ENCODE results near the gene INPP5J. TPM values are rescaled to one million over a fixed set of nuclear protein-coding genes. Genes with fewer than 3 reads are reported as not detected.

INPP5J gene
- total RNA-seq, 1 experiment from 2014 or later: 3.1 TPM

DNA sequence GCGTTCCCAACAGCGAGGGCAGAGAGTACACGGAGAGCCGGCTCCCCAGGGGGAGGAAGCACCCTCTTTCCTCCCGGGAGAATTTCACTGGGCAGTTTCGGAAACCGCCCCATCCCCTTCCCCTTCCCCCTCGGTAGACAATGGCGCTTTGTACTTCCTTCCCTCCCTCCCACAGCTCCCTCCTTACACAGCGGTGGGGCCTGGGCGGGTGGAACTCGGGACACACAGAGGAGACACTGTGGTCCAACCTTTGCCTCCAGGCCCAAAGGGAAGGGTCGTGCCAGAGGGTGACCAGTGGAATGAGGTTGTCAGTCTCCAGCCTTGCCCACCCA, 37.3 kb upstream of the INPP5J start:
- POLR2A ChIA-PET (ENCODE audit: unreplicated experiment): no interaction called here
- no peaks in the 10 kb centered on the region for H3K9me3 ChIP-seq (ENCODE audit: low read length)
- peaks cover 25% of the 10 kb centered on the region for H3K36me3 ChIP-seq (ENCODE audit: low read depth, low read length)
- no peak for DNase-seq
- no peak overlapping the region for H2AFZ ChIP-seq (ENCODE audit: low read length)
- H3K4me1 ChIP-seq (ENCODE audit: insufficient read depth, low read length): peaks cover 32% of the 10 kb centered on the region
- no peaks in the 10 kb centered on the region for H3K27me3 ChIP-seq (ENCODE audit: low read length)
- H3K4me3 ChIP-seq (ENCODE audit: low read length): no peak overlapping the region
- no peaks in the 10 kb centered on the region for H3K9me2 ChIP-seq (replicated peaks; ENCODE audit: low read length)
- peaks cover 58% of the 10 kb centered on the region for H3K79me2 ChIP-seq (ENCODE audit: low read length)
- CTCF ChIA-PET: interaction anchor here (0.7 kb wide), 1 partner anchor 17 kb away, joined by 4 read pairs; no protein-coding TSS in a partner anchor
- TF ChIP-seq, protein P1, sequence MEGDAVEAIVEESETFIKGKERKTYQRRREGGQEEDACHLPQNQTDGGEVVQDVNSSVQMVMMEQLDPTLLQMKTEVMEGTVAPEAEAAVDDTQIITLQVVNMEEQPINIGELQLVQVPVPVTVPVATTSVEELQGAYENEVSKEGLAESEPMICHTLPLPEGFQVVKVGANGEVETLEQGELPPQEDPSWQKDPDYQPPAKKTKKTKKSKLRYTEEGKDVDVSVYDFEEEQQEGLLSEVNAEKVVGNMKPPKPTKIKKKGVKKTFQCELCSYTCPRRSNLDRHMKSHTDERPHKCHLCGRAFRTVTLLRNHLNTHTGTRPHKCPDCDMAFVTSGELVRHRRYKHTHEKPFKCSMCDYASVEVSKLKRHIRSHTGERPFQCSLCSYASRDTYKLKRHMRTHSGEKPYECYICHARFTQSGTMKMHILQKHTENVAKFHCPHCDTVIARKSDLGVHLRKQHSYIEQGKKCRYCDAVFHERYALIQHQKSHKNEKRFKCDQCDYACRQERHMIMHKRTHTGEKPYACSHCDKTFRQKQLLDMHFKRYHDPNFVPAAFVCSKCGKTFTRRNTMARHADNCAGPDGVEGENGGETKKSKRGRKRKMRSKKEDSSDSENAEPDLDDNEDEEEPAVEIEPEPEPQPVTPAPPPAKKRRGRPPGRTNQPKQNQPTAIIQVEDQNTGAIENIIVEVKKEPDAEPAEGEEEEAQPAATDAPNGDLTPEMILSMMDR (conservative IDR thresholded peaks at IDR 0.05; ENCODE audit: low read depth, low read length): no peak
- TF ChIP-seq EZH2phosphoT487 (IDR thresholded peaks at IDR 0.05; ENCODE audit: borderline replicate concordance, low read length): no peak
- ATAC-seq: no peak
- no peak overlapping the region for H3K4me2 ChIP-seq (ENCODE audit: low read length)
- intact Hi-C loops (cut with micrococcal nuclease): loop anchor here (2.0 kb wide), 1 partner anchor 137 kb away; no protein-coding TSS in a partner anchor
- BruUV-seq (replicated peaks): no TSS peak
- no peak overlapping the region for H3K9ac ChIP-seq (ENCODE audit: low read length)
- H4K20me1 ChIP-seq (ENCODE audit: low read length): peaks cover 17% of the 10 kb centered on the region; the same call in 1 of the 2 replicates
- H3K27ac ChIP-seq (ENCODE audit: low read length): no peak overlapping the region
- H3F3A ChIP-seq (ENCODE audit: low read length, unreplicated experiment): no peaks in the 10 kb centered on the region

DNA sequence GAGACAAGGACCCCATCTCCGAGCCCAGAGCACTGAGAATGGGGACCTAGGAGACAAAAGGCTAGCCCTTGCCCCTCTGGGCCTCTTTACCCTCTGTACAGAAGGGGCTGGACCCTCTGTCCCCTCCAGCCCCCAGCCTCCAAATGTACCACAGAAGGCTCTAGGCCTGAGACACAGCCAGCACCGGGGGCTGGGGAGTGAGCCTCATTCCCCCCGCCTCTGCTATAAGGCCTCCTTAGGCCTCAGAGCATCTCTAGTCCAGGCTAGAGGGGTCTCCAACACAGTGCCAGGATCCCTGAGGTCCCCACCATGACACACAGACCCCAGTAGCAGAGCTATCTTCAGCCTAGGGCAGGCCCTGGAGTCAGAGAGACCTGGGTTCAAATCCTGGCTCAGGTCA, 36.8 kb upstream of the INPP5J start:
- peaks cover 58% of the 10 kb centered on the region for H3K79me2 ChIP-seq (ENCODE audit: low read length)
- H3K27ac ChIP-seq (ENCODE audit: low read length): no peak overlapping the region
- intact Hi-C loops (cut with micrococcal nuclease): loop anchor here (2.0 kb wide), 1 partner anchor 137 kb away; no protein-coding TSS in a partner anchor
- H3K36me3 ChIP-seq (ENCODE audit: low read depth, low read length): peaks cover 25% of the 10 kb centered on the region
- no peaks in the 10 kb centered on the region for H3K9me2 ChIP-seq (replicated peaks; ENCODE audit: low read length)
- ChIA-PET POLR2A (ENCODE audit: unreplicated experiment) (no interaction called here), CTCF (no interaction called here)
- no peak overlapping the region for H3K4me3 ChIP-seq (ENCODE audit: low read length)
- H3K4me1 ChIP-seq (ENCODE audit: insufficient read depth, low read length): peaks cover 30% of the 10 kb centered on the region
- H3K4me2 ChIP-seq (ENCODE audit: low read length): no peak overlapping the region
- H2AFZ ChIP-seq (ENCODE audit: low read length): no peak overlapping the region
- no peaks in the 10 kb centered on the region for H3K9me3 ChIP-seq (ENCODE audit: low read length)
- no peaks in the 10 kb centered on the region for H3K27me3 ChIP-seq (ENCODE audit: low read length)
- ATAC-seq (no peak), DNase-seq (no peak)
- no peak overlapping the region for H3K9ac ChIP-seq (ENCODE audit: low read length)
- TF ChIP-seq EZH2phosphoT487 (IDR thresholded peaks at IDR 0.05; ENCODE audit: borderline replicate concordance, low read length) (no peak), EZH2 (IDR thresholded peaks at IDR 0.05; ENCODE audit: low read length, unreplicated experiment) (no peak)
- TF ChIP-seq, protein P1 (conservative IDR thresholded peaks at IDR 0.05; ENCODE audit: low read depth, low read length): no peak
- peaks cover 17% of the 10 kb centered on the region; the same call in 1 of the 2 replicates for H4K20me1 ChIP-seq (ENCODE audit: low read length)
- no TSS peak for BruUV-seq (replicated peaks)
- no peaks in the 10 kb centered on the region for H3F3A ChIP-seq (ENCODE audit: low read length, unreplicated experiment)

DNA sequence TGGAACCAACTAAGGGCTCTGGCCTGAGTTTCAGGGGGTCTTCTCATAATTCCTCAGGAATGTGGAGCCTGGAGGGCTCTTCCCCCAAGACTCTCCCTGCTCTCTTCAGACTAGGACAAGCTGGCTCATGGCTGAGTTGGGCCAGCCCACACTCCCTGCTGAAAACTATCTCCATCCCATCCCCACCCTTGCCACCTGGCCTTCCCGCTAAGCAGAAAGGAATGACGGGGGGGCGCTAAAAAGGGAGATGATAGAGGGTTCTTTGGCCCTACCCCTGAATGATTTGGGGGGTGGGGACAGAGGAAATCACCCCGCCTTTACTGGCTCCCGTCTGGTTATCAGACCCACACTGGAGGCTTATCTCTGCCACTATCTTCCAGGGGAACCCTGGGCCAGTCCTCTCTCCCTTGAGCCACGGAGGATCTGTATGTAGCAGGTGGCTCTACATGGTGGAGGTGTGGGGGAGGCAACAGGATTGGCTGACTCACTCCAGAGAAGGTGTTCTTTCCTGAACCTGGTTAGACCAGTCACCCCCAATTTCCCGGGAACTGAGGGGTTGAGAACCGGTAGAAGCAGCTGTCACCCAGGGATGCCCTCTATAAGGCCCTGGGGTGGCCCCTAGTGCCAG, 35.9 kb upstream of the INPP5J start:
- TF ChIP-seq EZH2phosphoT487 (IDR thresholded peaks at IDR 0.05; ENCODE audit: borderline replicate concordance, low read length) (no peak), EZH2 (IDR thresholded peaks at IDR 0.05; ENCODE audit: low read length, unreplicated experiment) (no peak)
- TF ChIP-seq, protein P1 (conservative IDR thresholded peaks at IDR 0.05; ENCODE audit: low read depth, low read length): no peak
- ATAC-seq: no peak
- peaks cover 28% of the 10 kb centered on the region for H3K36me3 ChIP-seq (ENCODE audit: low read depth, low read length)
- no peaks in the 10 kb centered on the region for H3K9me2 ChIP-seq (replicated peaks; ENCODE audit: low read length)
- CTCF ChIA-PET: no interaction called here
- H4K20me1 ChIP-seq (ENCODE audit: low read length): peaks cover 17% of the 10 kb centered on the region; the same call in 1 of the 2 replicates
- BruUV-seq (replicated peaks): no TSS peak
- POLR2A ChIA-PET (ENCODE audit: unreplicated experiment): no interaction called here
- H3K4me1 ChIP-seq (ENCODE audit: insufficient read depth, low read length): peaks cover 30% of the 10 kb centered on the region
- no peak overlapping the region for H2AFZ ChIP-seq (ENCODE audit: low read length)
- peaks cover 51% of the 10 kb centered on the region for H3K79me2 ChIP-seq (ENCODE audit: low read length)
- no peak overlapping the region for H3K9ac ChIP-seq (ENCODE audit: low read length)
- no peak overlapping the region for H3K4me3 ChIP-seq (ENCODE audit: low read length)
- intact Hi-C loops (cut with micrococcal nuclease): no loop called here
- H3F3A ChIP-seq (ENCODE audit: low read length, unreplicated experiment): no peaks in the 10 kb centered on the region
- no peak overlapping the region for H3K4me2 ChIP-seq (ENCODE audit: low read length)
- no peak for DNase-seq
- no peaks in the 10 kb centered on the region for H3K9me3 ChIP-seq (ENCODE audit: low read length)
- H3K27me3 ChIP-seq (ENCODE audit: low read length): no peaks in the 10 kb centered on the region
- no peak overlapping the region for H3K27ac ChIP-seq (ENCODE audit: low read length)

Measured in PC-3 (cell line).